KMS-11 (cell line): ENCODE measurements around the gene ZMYM1.

ENCODE experiments used
- H2AFZ ChIP-seq: fragments of 200-600 bp; sonication (generic); 2 replicates; pipeline ENCODE4 v1.6.1; 2016; ENCODE audit warnings: antibody characterized with exemption, mixed run types, low read depth
- H3K27ac ChIP-seq: fragments of 200-600 bp; sonication (generic); 2 replicates; pipeline ENCODE4 v1.6.1; 2016; ENCODE audit warnings: mild to moderate bottlenecking, mixed run types
- H3K27me3 ChIP-seq: fragments of 200-600 bp; sonication (generic); 2 replicates; pipeline ENCODE4 v1.6.1; 2017; ENCODE audit warnings: mild to moderate bottlenecking, low read depth, mixed run types, moderate library complexity; ENCODE audit not compliant: insufficient read depth
- H3K36me3 ChIP-seq: fragments of 200-600 bp; sonication (generic); 2 replicates; pipeline ENCODE4 v1.6.1; 2017; ENCODE audit warnings: mild to moderate bottlenecking, mixed run types; ENCODE audit not compliant: insufficient read depth
- H3K4me1 ChIP-seq: fragments of 200-600 bp; sonication (generic); 2 replicates; pipeline ENCODE4 v1.6.1; 2016; ENCODE audit warnings: mild to moderate bottlenecking, low read depth, mixed run types; ENCODE audit not compliant: poor library complexity, severe bottlenecking
- H3K4me2 ChIP-seq: fragments of 200-600 bp; sonication (generic); 2 replicates; pipeline ENCODE4 v1.7.0; 2016; ENCODE audit warnings: mild to moderate bottlenecking, mixed run types
- H3K4me3 ChIP-seq: fragments of 200-600 bp; sonication (generic); IDR thresholded peaks from 2 replicates; pipeline ENCODE4 v1.6.1; 2017; ENCODE audit warnings: low read depth, low read length, mixed read lengths; ENCODE audit not compliant: insufficient read depth
- H3K79me2 ChIP-seq: fragments of 200-600 bp; sonication (generic); 2 replicates; pipeline ENCODE4 v1.6.1; 2016; ENCODE audit warnings: low read depth, mixed run types; ENCODE audit not compliant: insufficient read depth
- H3K9ac ChIP-seq: fragments of 200-600 bp; sonication (generic); 2 replicates; pipeline ENCODE4 v1.6.1; 2016; ENCODE audit warnings: mild to moderate bottlenecking, mixed run types
- H4K20me1 ChIP-seq: fragments of 200-600 bp; sonication (generic); 2 replicates; pipeline ENCODE4 v1.6.1; 2016; ENCODE audit warnings: mild to moderate bottlenecking, mixed run types; ENCODE audit not compliant: insufficient read depth
- TF ChIP-seq, protein P1 (sequence below): fragments of 200-600 bp; sonication (generic); conservative IDR thresholded peaks from 2 replicates; pipeline ENCODE4 v1.6.1; 2017; ENCODE audit warnings: low read depth, mild to moderate bottlenecking, antibody characterized with exemption, low read length, moderate library complexity, mixed read lengths

ZMYM1 gene

DNA sequence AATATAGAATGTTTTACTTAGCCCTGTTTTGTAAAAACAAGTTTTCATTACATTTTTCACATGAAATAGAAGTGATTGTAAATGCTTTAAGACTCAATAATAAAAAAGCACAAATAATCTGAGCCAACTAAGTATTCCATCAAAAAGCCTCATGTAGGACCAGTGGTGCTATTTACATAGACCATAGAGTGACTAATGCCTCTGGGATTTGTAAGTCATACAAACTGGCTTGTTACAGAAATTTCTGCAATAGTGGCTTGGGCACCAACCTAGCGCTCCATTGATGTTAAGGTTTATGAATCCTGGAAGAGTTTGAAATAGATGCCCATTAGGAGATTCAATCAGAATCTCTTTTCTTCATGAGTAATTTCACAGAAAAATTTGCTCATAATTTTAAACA, 31.9 kb downstream of the ZMYM1 start:
- Histone ChIP-seq H3K79me2 (no peaks in the 10 kb centered on the region), H3K27ac (no peak overlapping the region), H3K36me3 (no peaks in the 10 kb centered on the region)

DNA sequence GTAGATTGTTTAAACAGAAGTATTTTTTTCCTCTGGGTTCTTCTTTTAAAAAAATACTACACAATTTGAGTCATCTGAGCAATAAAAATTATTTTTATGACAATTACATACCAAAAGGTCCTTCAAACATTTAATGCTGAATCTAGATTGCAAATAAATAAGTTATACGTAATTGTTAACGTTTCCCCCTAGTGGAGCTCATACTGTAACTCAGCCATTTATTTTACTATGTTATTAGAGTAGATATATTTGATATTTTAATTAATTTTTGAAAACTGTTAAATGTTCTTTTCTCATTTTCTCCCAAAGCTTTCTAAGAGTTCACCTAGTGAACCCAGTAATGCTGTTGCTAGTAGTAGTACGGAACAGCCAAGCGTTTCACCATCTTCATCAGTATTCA, 33.5 kb downstream of the ZMYM1 start:
- H3K79me2 ChIP-seq: no peaks in the 10 kb centered on the region
- no peak overlapping the region for H3K4me3 ChIP-seq
- no peak overlapping the region for H3K9ac ChIP-seq
- no peaks in the 10 kb centered on the region for H4K20me1 ChIP-seq
- no peak overlapping the region for H2AFZ ChIP-seq
- H3K27ac ChIP-seq: no peak overlapping the region
- no peaks in the 10 kb centered on the region for H3K4me1 ChIP-seq
- no peaks in the 10 kb centered on the region for H3K36me3 ChIP-seq
- no peak overlapping the region for H3K4me2 ChIP-seq
- no peaks in the 10 kb centered on the region for H3K27me3 ChIP-seq
- TF ChIP-seq, protein P1, sequence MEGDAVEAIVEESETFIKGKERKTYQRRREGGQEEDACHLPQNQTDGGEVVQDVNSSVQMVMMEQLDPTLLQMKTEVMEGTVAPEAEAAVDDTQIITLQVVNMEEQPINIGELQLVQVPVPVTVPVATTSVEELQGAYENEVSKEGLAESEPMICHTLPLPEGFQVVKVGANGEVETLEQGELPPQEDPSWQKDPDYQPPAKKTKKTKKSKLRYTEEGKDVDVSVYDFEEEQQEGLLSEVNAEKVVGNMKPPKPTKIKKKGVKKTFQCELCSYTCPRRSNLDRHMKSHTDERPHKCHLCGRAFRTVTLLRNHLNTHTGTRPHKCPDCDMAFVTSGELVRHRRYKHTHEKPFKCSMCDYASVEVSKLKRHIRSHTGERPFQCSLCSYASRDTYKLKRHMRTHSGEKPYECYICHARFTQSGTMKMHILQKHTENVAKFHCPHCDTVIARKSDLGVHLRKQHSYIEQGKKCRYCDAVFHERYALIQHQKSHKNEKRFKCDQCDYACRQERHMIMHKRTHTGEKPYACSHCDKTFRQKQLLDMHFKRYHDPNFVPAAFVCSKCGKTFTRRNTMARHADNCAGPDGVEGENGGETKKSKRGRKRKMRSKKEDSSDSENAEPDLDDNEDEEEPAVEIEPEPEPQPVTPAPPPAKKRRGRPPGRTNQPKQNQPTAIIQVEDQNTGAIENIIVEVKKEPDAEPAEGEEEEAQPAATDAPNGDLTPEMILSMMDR: no peak; the same call in 1 of the 2 replicates

More for the DNA sequence above, 31.9 kb downstream of the ZMYM1 start:
- Histone ChIP-seq H3K4me3 (no peak overlapping the region), H3K4me2 (no peak overlapping the region), H3K4me1 (no peaks in the 10 kb centered on the region), H3K27me3 (no peaks in the 10 kb centered on the region), H3K9ac (no peak overlapping the region), H4K20me1 (no peaks in the 10 kb centered on the region), H2AFZ (no peak overlapping the region)
- TF ChIP-seq, protein P1: no peak

DNA sequence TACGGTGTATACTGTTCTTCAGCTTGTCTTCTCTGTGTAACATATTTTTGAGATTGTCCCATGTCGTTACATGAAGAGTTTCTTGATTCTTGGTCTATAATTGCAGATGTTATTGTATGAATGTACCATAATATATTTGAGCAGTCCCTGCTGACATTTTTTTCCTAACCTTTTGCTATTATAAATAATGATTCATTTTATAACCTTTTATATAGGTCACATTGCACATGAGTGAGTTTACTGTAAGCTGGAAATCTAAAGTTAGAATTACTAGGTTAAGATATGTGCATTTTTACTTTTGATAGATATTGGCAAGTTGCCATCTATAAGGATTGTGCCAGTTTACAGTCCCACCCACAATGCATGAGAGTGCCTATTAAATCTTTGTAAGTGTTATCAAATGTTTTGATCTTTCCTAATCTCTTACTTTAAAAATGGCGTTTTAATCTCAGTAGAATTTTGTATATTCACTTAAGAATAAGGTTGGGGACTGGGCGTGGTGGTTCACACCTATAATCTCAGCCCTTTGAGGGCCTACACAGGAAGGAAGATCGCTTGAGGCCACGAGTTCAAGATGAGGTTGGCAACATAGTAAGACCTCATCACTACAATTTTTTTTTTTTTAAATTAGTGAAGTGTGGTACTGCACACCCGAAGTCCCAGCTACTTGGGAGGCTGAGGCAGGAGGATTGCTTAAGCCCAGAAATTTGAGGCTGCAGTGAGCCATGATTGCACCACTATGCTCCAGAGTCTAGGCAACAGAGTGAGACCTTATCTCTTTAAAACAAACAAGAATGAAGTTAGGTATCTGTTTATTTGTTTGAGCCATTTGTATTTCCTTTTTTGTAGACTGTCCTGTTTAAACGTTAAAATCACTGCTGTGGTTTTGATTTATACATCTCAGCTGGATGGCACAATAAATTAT, 36.5 kb downstream of the ZMYM1 start:
- Histone ChIP-seq H4K20me1 (no peaks in the 10 kb centered on the region), H3K27ac (no peak overlapping the region), H3K9ac (no peak overlapping the region), H3K27me3 (no peaks in the 10 kb centered on the region), H3K4me2 (no peak overlapping the region), H3K4me3 (no peak overlapping the region), H3K36me3 (no peaks in the 10 kb centered on the region), H3K79me2 (no peaks in the 10 kb centered on the region), H2AFZ (no peak overlapping the region), H3K4me1 (no peaks in the 10 kb centered on the region)
- TF ChIP-seq, protein P1: no peak

DNA sequence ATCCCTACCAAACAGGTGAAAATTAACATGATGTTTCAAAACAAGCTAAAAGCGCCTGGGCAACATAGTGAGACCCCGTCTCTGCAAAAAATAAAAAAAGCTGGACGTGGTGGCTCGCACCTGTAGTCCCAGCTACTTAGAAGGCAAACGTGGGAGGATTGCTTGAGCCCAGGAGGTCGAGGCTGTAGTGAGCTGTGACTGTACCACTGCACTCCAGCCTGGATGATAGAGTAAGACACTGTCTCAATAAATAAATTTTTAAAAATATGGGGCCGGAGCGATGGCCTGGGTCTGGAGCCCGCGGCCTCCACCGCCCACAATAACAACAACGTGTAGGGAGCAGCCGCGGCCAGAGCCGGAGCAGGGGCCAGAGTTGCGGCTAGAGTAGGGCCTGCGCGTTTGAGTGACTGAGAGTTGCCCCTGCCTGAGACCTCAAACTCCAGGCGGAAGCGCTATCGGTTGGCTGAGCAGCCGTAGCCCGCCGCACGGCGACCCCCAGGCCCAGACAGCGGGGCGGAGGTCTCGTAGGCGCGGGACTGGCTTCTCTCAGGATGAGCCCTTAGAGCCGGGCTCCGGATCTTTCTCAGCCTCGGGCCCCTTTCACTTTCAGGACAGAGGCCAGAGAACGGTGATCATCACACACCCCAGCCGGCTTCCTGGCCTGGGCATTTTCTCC, 41.4 kb downstream of the ZMYM1 start:
- Histone ChIP-seq H3K4me1 (no peaks in the 10 kb centered on the region), H3K27ac (no peak overlapping the region), H3K4me3 (no peak overlapping the region), H3K27me3 (no peaks in the 10 kb centered on the region), H3K36me3 (no peaks in the 10 kb centered on the region), H3K9ac (no peak overlapping the region), H3K79me2 (no peaks in the 10 kb centered on the region), H4K20me1 (no peaks in the 10 kb centered on the region), H2AFZ (no peak overlapping the region), H3K4me2 (no peak overlapping the region)
- TF ChIP-seq, protein P1: no peak
